ENCODE measurements around the gene DNAH8.

Gene DNAH8

GRCh38 chr6:39062014-39062740 is 347.1 kb downstream of the DNAH8 start:
- DNase-seq: no peak

DNA sequence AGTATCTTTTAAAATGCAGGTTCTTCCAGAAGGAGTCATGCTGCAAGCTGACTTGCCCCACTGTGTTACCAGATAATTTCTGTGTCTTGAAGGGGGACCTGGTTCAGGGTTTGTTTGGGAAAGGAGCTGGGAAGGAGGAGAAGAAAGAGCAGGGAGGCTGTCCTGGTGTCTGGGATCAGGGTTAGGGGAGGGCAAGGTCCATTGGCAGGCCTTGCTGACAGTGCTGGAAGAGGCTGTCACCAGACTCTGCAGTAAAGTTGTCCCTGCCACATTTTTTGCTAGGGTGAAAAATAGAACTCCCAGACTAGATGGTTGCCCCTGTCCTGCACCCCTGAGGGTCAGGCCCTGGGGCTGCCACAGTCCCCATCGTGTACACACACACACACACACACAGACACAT is 348.4 kb downstream of the DNAH8 start:
- DNase-seq: no peak

GRCh38 chr6:39065561-39065960 is 350.4 kb downstream of the DNAH8 start:
- DNase-seq: no peak

DNA sequence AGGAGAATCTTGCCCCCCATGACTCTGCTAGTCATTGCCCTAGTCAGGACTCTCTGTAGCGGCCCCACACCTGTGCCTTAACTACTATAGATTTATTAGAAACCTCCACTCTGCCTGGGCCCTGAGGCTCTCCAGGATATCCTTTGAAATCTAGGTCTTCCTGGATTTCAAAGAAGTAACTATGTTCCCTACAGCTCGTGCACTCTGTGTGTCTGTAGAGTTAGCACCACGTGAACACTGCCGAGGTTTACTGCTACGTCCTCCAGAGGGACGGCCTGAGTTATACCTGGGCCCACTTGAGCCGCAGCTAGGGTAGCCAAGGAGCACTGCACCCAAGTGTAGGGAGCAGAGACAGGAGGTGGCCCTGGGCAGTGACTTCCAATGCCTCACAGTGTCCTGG is 353.3 kb downstream of the DNAH8 start:
- no peak for DNase-seq

- DNase-seq: no peak
Observed at GRCh38 chr6:39072830-39073229, 357.7 kb downstream of the DNAH8 start.

DNA sequence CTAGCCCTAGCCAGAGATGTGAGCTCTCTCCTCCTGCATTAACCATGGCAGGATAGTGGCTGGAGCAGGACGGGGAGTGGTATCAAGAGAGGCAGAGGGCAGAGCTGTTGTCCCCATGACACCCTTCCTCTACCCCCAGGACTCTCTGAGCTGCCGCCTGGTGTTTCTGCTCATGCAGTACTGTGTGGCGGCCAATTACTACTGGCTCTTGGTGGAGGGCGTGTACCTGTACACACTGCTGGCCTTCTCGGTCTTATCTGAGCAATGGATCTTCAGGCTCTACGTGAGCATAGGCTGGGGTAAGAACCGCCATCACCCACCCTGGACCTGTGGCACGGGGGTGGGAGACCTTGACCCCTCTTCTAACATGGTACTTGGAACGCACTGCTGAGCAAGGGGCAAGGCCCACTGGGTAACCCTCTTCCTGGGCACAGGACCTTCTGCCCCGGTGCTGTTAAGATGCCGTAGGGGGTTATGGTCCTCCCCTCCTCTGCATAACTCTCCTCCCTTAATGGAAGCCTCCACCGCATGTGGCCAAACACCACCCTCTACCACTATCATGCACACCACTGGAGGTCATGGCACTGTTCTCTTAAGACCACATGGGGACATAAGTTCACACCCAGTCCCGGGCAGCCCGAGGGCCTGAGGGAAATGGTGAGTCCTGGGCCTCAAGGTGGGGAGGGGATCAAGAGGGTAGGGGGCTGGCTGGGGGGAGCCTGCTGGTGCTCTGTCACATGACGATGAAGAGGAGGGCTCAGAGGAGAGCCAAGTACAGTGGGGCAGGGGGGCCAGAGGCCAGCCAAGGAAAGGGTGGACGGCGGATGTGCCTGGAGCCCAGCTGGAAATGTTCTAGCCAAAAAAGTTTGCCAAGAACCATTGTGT is 358.6 kb downstream of the DNAH8 start:
- no peak for DNase-seq

DNA sequence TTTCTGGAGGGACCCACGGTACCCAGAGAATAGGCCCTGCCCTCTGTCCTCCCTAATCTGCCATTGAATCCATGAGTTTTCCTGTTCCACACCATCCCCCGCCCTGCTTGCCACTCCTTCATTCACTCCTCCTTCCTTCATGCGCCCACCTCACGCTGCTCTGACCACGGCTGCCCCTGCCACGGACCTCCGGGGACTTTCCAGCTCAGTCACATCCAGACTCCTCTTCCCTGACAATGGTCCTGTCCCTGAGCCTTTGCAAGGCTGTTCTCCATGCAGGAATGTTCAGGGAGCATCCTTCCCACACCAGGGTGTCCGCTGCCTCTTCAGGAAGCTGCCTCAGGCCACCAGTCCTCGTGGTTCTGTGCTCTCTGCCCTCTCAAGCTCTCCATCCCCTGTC is 359.4 kb downstream of the DNAH8 start:
- no peak for DNase-seq

- DNase-seq: no peak
Observed at GRCh38 chr6:39075010-39075686, 360.0 kb downstream of the DNAH8 start.

- DNase-seq: no peak
Observed at GRCh38 chr6:39075807-39076622, 360.9 kb downstream of the DNAH8 start.

- no peak for DNase-seq
Observed at GRCh38 chr6:39076623-39077535, 361.8 kb downstream of the DNAH8 start.

- DNase-seq: no peak
Observed at GRCh38 chr6:39077882-39078594, 362.9 kb downstream of the DNAH8 start.

DNA sequence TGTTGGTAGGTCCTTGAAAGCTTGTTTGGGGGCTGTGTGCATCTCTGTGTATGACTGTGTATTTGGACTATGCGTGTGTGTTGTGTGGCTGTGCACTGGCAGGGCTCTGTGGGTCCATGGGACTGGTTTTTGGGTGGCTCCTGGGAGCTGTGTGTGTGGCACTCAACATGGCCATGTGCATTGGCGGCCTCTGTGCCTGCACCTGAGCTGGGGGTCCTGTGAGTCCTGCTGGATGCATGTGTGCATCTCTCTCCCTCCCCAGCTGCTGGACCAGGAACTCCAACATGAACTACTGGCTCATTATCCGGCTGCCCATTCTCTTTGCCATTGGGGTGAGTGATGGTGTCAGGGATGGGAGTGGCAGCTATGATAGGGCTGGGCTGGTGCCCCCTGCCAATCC is 363.6 kb downstream of the DNAH8 start:
- no peak for DNase-seq

GRCh38 chr6:39079197-39080125 is 364.4 kb downstream of the DNAH8 start:
- DNase-seq: no peak

All from anterior cingulate cortex (tissue), 58 donors.